Measurements from ENCODE around the gene CHCHD3. TPM values are rescaled to one million over a fixed set of nuclear protein-coding genes. Genes with fewer than 3 reads are reported as not detected.

CHCHD3 gene
- total RNA-seq, 6 experiments from 2014 or later: 51.3 to 70.0 (median 65.7) TPM

- Mint-ChIP-seq H3K9me3 (no peaks in the 10 kb centered on the region), H3K36me3 (ENCODE audit: low read depth) (peaks cover 10% of the 10 kb centered on the region; the same call in 1 of the 2 replicates), H3K4me1 (ENCODE audit: low read depth) (no peaks in the 10 kb centered on the region), H3K27ac (no peak overlapping the region), H3K27me3 (ENCODE audit: insufficient read depth) (no peaks in the 10 kb centered on the region), H3K4me3 (no peak overlapping the region)
- DNase-seq: no peak
- TF ChIP-seq CTCF (IDR thresholded peaks at IDR 0.05): no peak
Measured at GRCh38 chr7:132939495-132939894, 142.4 kb downstream of the CHCHD3 start.

- DNase-seq: no peak
- Mint-ChIP-seq H3K4me1 (ENCODE audit: low read depth) (peaks cover 14% of the 10 kb centered on the region), H3K27ac (no peak overlapping the region), H3K4me3 (no peak overlapping the region), H3K27me3 (ENCODE audit: insufficient read depth) (no peaks in the 10 kb centered on the region), H3K36me3 (ENCODE audit: low read depth) (peaks cover 10% of the 10 kb centered on the region; the same call in 1 of the 2 replicates), H3K9me3 (no peaks in the 10 kb centered on the region)
- no peak for TF ChIP-seq CTCF (IDR thresholded peaks at IDR 0.05)
Measured at GRCh38 chr7:132937286-132937685, 144.6 kb downstream of the CHCHD3 start.

- no peak for DNase-seq
- Mint-ChIP-seq H3K36me3 (ENCODE audit: low read depth) (peaks cover 10% of the 10 kb centered on the region; the same call in 1 of the 2 replicates), H3K27ac (no peak overlapping the region), H3K9me3 (no peaks in the 10 kb centered on the region), H3K27me3 (ENCODE audit: insufficient read depth) (no peaks in the 10 kb centered on the region; the same call in 1 of the 2 replicates), H3K4me3 (no peak overlapping the region), H3K4me1 (ENCODE audit: low read depth) (peaks cover 17% of the 10 kb centered on the region)
- no peak for TF ChIP-seq CTCF (IDR thresholded peaks at IDR 0.05)
Measured at GRCh38 chr7:132935608-132936007, 146.3 kb downstream of the CHCHD3 start.

GRCh38 chr7:132934017-132934416 lies 147.9 kb downstream of the CHCHD3 start:
- no peak for TF ChIP-seq CTCF (IDR thresholded peaks at IDR 0.05)
- DNase-seq: no peak
- Mint-ChIP-seq H3K4me1 (ENCODE audit: low read depth) (peaks cover 17% of the 10 kb centered on the region), H3K27ac (no peak overlapping the region), H3K27me3 (ENCODE audit: insufficient read depth) (no peaks in the 10 kb centered on the region; the same call in 1 of the 2 replicates), H3K9me3 (no peaks in the 10 kb centered on the region), H3K36me3 (ENCODE audit: low read depth) (peaks cover 10% of the 10 kb centered on the region; the same call in 1 of the 2 replicates), H3K4me3 (no peak overlapping the region)

- peaks cover 10% of the 10 kb centered on the region; the same call in 1 of the 2 replicates for H3K36me3 Mint-ChIP-seq (ENCODE audit: low read depth)
Measured at GRCh38 chr7:132933072-132933458, 148.8 kb downstream of the CHCHD3 start.

More at GRCh38 chr7:132933072-132933458, 148.8 kb downstream of the CHCHD3 start:
- Mint-ChIP-seq H3K27me3 (ENCODE audit: insufficient read depth) (no peaks in the 10 kb centered on the region; the same call in 1 of the 2 replicates), H3K9me3 (no peaks in the 10 kb centered on the region), H3K27ac (peak overlapping the region; percentile 68), H3K4me3 (no peak overlapping the region; the same call in 1 of the 2 replicates), H3K4me1 (ENCODE audit: low read depth) (peaks cover 17% of the 10 kb centered on the region)
- DNase-seq: peak; percentile 57
- TF ChIP-seq CTCF (IDR thresholded peaks at IDR 0.05): no peak

Data from HFFc6 (cell line).